ENCODE results near the gene TSGA10IP. TPM values are rescaled to one million over a fixed set of nuclear protein-coding genes. Genes with fewer than 3 reads are reported as not detected.
A peak's percentile ranks its signal among the peaks of the same experiment; 100 is the strongest.

The TSGA10IP gene
- total and polyA plus RNA-seq, 2 experiments from 2014 or later, result 1.6 to 2.0 TPM

DNA sequence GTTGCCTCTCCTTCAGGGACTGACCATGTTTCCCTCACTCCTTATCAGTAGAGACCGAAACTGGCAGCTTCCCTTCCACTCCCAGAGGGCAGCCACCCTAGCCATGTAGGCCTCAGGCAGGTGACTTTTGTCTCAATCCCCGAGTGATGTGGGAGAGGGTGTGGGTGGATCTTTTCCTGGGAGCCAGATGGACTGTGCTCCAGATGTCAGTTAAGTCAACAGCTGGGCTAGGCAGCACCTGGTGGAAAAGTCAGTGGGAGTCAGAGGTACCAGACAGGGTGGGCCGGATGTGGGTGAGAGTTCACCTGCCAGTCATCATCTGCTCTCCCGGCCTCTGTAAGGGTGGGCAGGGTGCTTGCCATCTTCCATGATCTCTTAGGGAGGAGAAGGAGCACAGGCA lies 58.9 kb downstream of the TSGA10IP start:
- DNase-seq (ENCODE audit: low spot score), result no peak
- H3K4me1 Mint-ChIP-seq, result peaks cover 26% of the 10 kb centered on the region
- H3K27ac Mint-ChIP-seq, result no peak overlapping the region
- H3K27me3 Mint-ChIP-seq (ENCODE audit: insufficient read depth, low read depth, poor library complexity), result peaks cover 13% of the 10 kb centered on the region
- peaks cover 18% of the 10 kb centered on the region; the same call in 1 of the 2 replicates for H3F3A ChIP-seq (replicated peaks; ENCODE audit: low read depth)
- no peaks in the 10 kb centered on the region for H3K9me3 Mint-ChIP-seq
- no peaks in the 10 kb centered on the region for H3K27me3 ChIP-seq (ENCODE audit: insufficient read depth)
- H3K36me3 ChIP-seq (ENCODE audit: insufficient read depth), result peaks cover 17% of the 10 kb centered on the region
- H3K9me2 ChIP-seq (ENCODE audit: insufficient read depth), result no peaks in the 10 kb centered on the region
- peaks cover 7% of the 10 kb centered on the region; the same call in 1 of the 2 replicates for H4K20me1 ChIP-seq (replicated peaks; ENCODE audit: insufficient read depth)
- no peak overlapping the region for H3K4me2 ChIP-seq
- ATAC-seq, result no peak
- H3K4me3 Mint-ChIP-seq, result peak overlapping the region; percentile 56
- no peak overlapping the region for H3K4me3 ChIP-seq
- peaks cover 52% of the 10 kb centered on the region for H3K36me3 Mint-ChIP-seq (ENCODE audit: low read depth)
- peaks cover 39% of the 10 kb centered on the region for H3K79me2 ChIP-seq (replicated peaks; ENCODE audit: insufficient read depth)
- peaks cover 17% of the 10 kb centered on the region; the same call in 1 of the 2 replicates for H3K4me1 ChIP-seq (ENCODE audit: insufficient read depth)
- no peak overlapping the region for H3K27ac ChIP-seq (ENCODE audit: low read depth)
- no peak overlapping the region for H2AFZ ChIP-seq
- TF ChIP-seq, protein P1, sequence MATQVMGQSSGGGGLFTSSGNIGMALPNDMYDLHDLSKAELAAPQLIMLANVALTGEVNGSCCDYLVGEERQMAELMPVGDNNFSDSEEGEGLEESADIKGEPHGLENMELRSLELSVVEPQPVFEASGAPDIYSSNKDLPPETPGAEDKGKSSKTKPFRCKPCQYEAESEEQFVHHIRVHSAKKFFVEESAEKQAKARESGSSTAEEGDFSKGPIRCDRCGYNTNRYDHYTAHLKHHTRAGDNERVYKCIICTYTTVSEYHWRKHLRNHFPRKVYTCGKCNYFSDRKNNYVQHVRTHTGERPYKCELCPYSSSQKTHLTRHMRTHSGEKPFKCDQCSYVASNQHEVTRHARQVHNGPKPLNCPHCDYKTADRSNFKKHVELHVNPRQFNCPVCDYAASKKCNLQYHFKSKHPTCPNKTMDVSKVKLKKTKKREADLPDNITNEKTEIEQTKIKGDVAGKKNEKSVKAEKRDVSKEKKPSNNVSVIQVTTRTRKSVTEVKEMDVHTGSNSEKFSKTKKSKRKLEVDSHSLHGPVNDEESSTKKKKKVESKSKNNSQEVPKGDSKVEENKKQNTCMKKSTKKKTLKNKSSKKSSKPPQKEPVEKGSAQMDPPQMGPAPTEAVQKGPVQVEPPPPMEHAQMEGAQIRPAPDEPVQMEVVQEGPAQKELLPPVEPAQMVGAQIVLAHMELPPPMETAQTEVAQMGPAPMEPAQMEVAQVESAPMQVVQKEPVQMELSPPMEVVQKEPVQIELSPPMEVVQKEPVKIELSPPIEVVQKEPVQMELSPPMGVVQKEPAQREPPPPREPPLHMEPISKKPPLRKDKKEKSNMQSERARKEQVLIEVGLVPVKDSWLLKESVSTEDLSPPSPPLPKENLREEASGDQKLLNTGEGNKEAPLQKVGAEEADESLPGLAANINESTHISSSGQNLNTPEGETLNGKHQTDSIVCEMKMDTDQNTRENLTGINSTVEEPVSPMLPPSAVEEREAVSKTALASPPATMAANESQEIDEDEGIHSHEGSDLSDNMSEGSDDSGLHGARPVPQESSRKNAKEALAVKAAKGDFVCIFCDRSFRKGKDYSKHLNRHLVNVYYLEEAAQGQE (IDR thresholded peaks at IDR 0.05; ENCODE audit: unreplicated experiment), result no peak
- TF ChIP-seq, protein P2, sequence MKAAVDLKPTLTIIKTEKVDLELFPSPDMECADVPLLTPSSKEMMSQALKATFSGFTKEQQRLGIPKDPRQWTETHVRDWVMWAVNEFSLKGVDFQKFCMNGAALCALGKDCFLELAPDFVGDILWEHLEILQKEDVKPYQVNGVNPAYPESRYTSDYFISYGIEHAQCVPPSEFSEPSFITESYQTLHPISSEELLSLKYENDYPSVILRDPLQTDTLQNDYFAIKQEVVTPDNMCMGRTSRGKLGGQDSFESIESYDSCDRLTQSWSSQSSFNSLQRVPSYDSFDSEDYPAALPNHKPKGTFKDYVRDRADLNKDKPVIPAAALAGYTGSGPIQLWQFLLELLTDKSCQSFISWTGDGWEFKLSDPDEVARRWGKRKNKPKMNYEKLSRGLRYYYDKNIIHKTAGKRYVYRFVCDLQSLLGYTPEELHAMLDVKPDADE (IDR thresholded peaks at IDR 0.05), result no peak
- no peak for TF ChIP-seq JUNB (IDR thresholded peaks at IDR 0.05; ENCODE audit: unreplicated experiment)
- TF ChIP-seq NANOG (IDR thresholded peaks at IDR 0.05; ENCODE audit: borderline replicate concordance), result no peak
- TF ChIP-seq ZNF331 (CRISPR knock-in tag; IDR thresholded peaks at IDR 0.05; ENCODE audit: low read depth), result no peak

DNA sequence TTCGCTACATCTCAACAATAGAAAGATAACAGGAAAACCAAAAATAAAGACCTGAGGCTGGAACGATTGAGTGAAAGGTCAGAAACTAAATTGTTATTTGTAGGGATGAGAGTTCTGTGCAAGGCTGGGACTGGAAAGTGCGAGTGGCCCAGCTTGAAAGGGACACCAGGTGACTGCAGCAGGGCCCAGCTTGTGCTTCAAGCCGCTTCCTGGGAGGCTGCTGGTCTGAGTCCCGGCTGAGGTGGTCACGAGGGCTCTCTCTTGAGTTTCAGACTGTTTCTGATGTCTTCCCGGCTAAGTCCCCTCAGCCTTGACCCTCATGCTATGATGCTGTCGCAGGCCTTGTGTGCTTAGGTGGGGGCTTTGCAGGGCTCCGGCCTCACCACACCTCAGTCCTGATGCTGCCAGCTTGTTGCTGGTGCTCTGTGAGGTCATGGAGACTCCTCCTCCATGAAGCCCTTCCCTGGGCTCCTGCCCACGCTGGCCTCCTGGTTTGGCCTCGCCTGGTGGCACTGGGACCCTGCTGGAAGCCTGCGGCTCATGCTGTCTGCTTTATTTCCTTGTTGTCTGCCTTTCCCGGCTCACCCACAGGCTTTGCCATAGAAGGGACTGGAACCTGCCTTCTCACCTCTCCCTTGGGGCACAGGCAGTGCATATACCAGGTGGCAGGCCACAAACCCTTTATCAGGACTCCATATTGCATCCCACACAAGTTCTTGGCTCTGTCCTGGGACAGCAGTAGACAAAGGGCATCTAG lies 61.0 kb downstream of the TSGA10IP start:
- Histone ChIP-seq H3K27ac (ENCODE audit: low read depth) (no peak overlapping the region), H3K4me2 (no peak overlapping the region), H3K36me3 (ENCODE audit: insufficient read depth) (peaks cover 7% of the 10 kb centered on the region; the same call in 1 of the 2 replicates), H3K27me3 (ENCODE audit: insufficient read depth) (peaks cover 7% of the 10 kb centered on the region), H3F3A (replicated peaks; ENCODE audit: low read depth) (peaks cover 19% of the 10 kb centered on the region; the same call in 1 of the 2 replicates), H2AFZ (no peak overlapping the region), H3K4me3 (no peak overlapping the region), H3K9me2 (ENCODE audit: insufficient read depth) (no peaks in the 10 kb centered on the region), H4K20me1 (replicated peaks; ENCODE audit: insufficient read depth) (peaks cover 7% of the 10 kb centered on the region; the same call in 1 of the 2 replicates), H3K4me1 (ENCODE audit: insufficient read depth) (peaks cover 14% of the 10 kb centered on the region; the same call in 1 of the 2 replicates), H3K79me2 (replicated peaks; ENCODE audit: insufficient read depth) (peaks cover 23% of the 10 kb centered on the region)
- no peak for TF ChIP-seq EZH2phosphoT487 (IDR thresholded peaks at IDR 0.05; ENCODE audit: unreplicated experiment)
- Mint-ChIP-seq H3K36me3 (ENCODE audit: low read depth) (peaks cover 35% of the 10 kb centered on the region), H3K27me3 (ENCODE audit: insufficient read depth, low read depth, poor library complexity) (peaks cover 22% of the 10 kb centered on the region), H3K27ac (peak overlapping the region; percentile 81), H3K4me1 (peaks cover 22% of the 10 kb centered on the region), H3K4me3 (no peak overlapping the region; the same call in 2 of the 3 replicates), H3K9me3 (no peaks in the 10 kb centered on the region)
- no peak for DNase-seq (ENCODE audit: low spot score)
- ATAC-seq, result no peak
